Measurements from ENCODE around the gene PDPK1.
A peak's percentile ranks its signal among the peaks of the same experiment; 100 is the strongest.
"Not testable (repeated sequence)": the region's sequence is repeated elsewhere in the genome, so short reads cannot be mapped to it uniquely, and the experiment has no call there.

The PDPK1 gene

DNA sequence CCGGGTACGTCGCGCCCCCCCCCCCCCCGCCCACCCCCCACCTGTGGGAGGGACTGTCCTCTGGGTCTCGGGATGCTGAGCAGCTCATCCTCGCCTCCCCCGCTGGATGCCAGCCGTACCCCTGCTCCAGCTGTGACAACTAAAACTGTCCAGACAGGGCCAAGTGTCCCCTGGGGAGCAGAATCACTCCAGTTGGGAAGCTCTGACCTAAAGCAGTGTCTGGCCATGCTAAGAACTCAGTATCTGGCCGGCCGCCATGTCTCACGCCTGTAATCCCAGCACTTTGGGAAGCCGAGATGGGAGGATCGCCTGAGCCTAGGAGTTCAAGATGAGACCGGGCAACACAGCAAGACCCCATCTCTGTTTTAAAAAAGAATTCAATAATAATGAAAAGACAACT is 83.0 kb downstream of the PDPK1 start:
- DNase-seq: not testable (repeated sequence)

DNA sequence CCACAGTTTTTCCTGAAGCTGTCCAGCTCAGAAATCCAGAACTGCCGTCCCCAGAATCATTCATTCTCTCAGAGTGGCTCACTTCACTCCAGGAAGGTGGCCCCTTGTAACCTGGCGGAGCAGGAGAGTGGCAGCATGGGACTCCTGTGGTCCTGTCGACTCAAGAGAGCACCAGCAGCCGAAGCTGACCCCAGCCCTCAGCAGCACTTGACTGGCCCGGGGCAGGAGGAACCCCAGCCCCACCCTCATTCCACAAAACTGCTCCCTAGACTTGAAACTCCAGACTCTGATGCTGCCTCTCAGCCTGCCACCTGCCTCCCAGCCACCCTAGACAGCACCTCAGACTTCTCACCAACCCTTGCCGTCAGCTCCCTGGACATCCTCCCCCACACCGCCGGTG is 83.6 kb downstream of the PDPK1 start:
- DNase-seq: not testable (repeated sequence)

DNA sequence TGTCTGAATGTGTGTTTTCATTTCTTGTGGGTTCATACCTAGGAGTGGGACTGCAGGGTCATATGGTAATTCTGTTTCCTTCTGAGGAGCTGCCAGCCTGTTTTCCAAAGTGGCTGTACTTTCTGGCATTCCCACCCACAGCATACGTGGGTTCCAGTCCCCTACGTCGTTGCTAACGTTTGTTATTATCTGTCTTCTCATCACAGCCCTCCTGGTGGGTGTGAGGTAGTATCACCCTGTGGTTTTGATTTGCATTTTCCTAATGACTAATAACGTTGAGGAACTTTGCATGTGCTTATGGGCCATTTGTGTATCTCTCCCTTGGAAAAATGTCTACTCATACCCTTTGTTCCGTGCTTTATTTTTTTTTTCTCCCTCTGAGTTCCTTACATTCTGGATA is 89.3 kb downstream of the PDPK1 start:
- not testable (repeated sequence) for DNase-seq

DNA sequence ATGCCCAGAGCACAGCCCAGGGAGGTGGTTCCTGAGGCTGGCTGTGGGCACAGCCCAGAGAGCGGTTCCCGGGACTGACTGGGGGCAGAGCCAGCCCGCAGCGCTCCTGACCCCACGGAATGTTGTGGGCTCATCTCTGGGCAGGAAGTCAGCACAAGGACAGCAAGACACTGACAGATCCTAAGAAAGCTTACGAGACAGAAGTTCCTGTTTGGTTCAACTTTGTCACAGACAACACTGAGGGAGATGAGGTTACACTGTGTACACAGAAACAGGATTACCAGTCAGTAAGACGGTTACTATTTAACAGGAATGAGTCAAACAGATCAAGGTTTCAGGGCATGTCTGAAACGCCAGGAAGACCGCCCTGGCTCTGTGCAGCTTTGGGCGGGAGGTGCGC is 93.4 kb downstream of the PDPK1 start:
- not testable (repeated sequence) for DNase-seq

DNA sequence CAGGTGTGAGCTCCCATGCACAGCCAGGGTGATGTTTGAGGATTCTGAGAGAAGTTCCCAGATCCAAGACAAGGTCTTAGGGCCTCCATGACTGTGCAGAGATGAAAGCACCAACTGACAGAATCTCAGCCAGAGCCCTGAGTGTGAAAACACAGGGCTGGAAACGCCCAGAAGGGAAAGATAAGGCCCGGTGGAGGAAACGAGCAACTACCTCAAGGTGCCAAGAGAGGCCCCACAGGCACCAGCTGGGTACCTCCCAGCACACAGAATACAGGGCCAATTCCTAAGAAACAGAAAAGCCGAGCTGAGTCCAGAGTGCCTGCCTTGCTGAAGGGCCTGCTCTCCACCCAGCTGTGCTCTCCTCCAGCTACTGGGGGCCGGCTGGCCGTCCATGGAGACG is 94.5 kb downstream of the PDPK1 start:
- DNase-seq: not testable (repeated sequence)

DNA sequence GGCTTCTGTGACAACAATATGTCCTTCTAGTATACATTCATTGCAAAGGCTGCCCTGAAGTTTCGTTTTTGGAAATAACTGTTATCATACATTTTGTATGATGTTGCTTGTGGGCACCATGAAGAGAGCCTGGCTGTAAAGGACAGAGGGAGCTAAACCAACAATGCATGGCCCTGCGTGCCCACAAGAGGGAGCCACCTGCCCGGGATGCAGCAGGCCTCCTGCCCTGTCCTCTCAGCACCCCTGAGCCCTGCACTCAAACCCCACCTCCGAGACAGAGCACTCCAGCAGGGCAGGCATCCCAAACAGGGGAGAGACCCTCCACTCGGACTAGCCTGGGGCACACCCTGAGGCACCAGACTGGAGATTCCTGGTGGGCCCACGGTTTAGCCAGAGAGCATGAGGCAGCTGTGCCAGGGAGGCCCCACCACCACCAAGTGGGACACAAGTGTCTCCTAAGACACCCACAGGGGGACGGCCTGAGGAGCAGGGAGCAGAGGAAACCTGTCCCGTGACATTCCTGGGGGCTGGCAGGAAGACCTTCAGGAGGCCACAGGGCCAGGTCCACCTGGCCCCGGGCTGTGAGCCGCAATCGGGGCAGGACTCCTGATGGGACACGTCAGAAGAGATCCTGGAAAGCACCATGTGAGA is 101.4 kb downstream of the PDPK1 start:
- peak; percentile 53 for DNase-seq

DNA sequence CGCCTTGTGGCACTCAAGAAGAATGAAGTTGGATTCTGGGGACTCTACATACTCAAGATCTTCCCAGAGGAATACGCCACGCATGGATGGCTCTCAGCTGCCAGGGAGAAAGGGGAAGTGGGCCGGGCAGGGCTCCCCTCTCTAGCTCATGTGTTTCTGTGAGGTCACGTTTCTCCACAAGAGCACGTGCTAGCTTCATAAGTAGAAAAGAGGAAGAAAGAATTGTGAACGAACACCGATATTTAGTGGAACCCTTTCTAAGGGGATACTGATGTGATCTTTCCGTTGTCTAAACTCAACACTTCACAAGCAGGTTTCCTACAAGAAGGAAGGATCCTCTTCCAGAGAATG is 101.9 kb downstream of the PDPK1 start:
- DNase-seq: not testable (repeated sequence)

DNA sequence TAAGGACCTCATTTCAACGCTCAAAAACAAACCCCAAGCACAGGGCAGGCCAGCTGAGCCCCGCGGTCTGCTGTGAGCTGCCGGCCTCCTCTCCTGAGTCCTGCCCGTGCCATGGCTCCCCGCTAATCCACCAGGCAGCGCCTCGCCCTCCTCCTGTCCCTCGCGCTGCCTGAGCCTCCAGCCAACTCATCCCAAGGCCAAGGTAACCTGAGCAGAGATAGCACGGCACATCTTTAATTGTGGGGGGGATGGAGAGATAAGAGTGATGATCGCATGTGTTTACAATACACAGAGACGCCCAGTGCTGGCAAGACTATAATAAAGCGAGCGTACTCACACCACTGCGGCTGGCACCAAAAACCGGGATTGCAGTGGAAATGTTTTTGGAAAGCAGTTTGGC is 104.7 kb downstream of the PDPK1 start:
- DNase-seq: not testable (repeated sequence)

DNA sequence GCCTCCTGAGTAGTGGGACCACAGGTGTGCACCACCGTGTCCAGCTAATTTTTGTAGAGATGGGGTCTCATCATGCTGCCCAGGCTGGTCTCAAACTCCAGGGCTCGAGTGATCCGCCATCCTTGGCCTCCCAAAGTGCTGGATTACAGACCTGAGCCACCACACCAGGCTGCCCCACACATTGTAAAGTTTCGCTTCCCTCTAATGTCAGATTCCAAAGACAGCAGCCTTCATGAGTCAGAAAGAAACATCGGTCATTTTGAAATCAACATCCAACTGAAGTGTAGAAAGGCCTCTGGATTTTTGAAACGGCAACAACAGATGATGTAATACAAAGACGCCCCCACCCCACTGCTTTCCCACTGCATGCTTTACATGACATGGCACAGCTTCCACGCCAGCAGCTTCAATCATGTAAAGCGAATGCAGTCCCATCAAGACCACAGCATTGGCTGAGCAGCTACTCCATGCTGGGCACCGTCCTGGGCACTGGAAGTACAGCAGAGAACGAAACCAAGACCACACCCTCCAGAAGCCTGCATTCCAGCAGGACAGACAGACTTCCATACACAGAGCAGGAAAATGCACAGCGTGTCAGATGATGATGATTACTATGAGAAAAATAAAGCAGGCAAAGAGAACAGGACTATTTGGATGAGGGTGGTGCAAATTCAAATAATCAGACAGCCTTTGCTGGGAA is 107.1 kb downstream of the PDPK1 start:
- DNase-seq: not testable (repeated sequence)

DNA sequence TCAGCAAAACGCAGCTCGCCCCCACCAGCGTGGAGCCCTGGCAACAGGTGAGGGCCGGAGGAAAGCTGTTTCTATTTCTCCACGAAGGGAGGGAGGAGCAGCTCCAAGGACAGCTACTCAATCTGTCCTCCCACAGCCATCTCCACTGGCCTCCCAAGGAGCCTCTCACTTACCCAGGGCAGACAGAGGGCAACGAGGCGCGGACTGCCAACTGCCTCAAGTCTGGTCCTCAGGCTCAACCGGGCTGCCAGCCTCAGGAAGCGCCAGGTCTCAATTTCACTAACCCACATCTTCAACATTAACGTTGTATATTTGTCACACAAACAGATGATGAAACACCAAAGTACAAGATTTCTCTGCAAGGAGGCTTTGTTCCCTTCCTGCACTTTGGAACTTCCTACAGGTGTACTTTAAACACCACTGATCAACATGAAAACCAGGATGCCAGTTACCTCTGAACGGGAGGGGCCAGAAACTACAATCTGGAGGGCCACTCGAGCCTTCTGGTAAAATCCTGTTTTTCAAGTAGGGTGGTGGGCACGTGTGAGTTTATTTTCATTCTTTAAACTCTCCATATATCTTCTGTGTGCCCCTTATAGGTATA is 113.5 kb downstream of the PDPK1 start:
- DNase-seq: not testable (repeated sequence)

All from activated CD4-positive, alpha-beta T cell treated with anti-CD3 and anti-CD28 coated beads, Interleukin-2, amount 50 U/mL, for 16 hours (primary cell).